Measurements from ENCODE around the gene WWC2. TPM values are rescaled to one million over a fixed set of nuclear protein-coding genes. Genes with fewer than 3 reads are reported as not detected.

Gene WWC2
- total RNA-seq, 2 experiments from 2014 or later: not detected

GRCh38 chr4:183329244-183329643 is 230.2 kb downstream of the WWC2 start:
- H3K9me2 ChIP-seq (ENCODE audit: insufficient read depth, low read length): no peaks in the 10 kb centered on the region
- H3K9me3 ChIP-seq (ENCODE audit: low read length): no peaks in the 10 kb centered on the region
- POLR2A ChIA-PET: no interaction called here
- no peaks in the 10 kb centered on the region for H4K20me1 ChIP-seq (ENCODE audit: insufficient read depth, low read length)
- intact Hi-C loops (cut with micrococcal nuclease; ENCODE audit: unreplicated experiment): no loop called here
- BruUV-seq (replicated peaks): no TSS peak
- H3K36me3 ChIP-seq (ENCODE audit: insufficient read depth, low read length): no peaks in the 10 kb centered on the region
- H3K4me1 ChIP-seq (ENCODE audit: insufficient read depth, low read length, poor library complexity, severe bottlenecking): no peaks in the 10 kb centered on the region
- no peak overlapping the region for H3K4me3 ChIP-seq (ENCODE audit: low read depth, low read length, poor library complexity, severe bottlenecking)
- TF ChIP-seq EZH2phosphoT487 (IDR thresholded peaks at IDR 0.05; ENCODE audit: borderline replicate concordance, low read depth, low read length): no peak
- TF ChIP-seq, protein P1, sequence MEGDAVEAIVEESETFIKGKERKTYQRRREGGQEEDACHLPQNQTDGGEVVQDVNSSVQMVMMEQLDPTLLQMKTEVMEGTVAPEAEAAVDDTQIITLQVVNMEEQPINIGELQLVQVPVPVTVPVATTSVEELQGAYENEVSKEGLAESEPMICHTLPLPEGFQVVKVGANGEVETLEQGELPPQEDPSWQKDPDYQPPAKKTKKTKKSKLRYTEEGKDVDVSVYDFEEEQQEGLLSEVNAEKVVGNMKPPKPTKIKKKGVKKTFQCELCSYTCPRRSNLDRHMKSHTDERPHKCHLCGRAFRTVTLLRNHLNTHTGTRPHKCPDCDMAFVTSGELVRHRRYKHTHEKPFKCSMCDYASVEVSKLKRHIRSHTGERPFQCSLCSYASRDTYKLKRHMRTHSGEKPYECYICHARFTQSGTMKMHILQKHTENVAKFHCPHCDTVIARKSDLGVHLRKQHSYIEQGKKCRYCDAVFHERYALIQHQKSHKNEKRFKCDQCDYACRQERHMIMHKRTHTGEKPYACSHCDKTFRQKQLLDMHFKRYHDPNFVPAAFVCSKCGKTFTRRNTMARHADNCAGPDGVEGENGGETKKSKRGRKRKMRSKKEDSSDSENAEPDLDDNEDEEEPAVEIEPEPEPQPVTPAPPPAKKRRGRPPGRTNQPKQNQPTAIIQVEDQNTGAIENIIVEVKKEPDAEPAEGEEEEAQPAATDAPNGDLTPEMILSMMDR (conservative IDR thresholded peaks at IDR 0.05; ENCODE audit: low read length): no peak
- H2AFZ ChIP-seq (ENCODE audit: low read length): no peak overlapping the region
- no peak overlapping the region for H3K4me2 ChIP-seq (ENCODE audit: low read length)
- no peak overlapping the region for H3K27ac ChIP-seq (ENCODE audit: low read depth, low read length, poor library complexity, severe bottlenecking)
- CTCF ChIA-PET (ENCODE audit: unreplicated experiment): no interaction called here
- no peaks in the 10 kb centered on the region for H3K79me2 ChIP-seq (ENCODE audit: insufficient read depth, low read depth, low read length)
- DNase-seq (ENCODE audit: low spot score): no peak

- Histone ChIP-seq H3K4me1 (ENCODE audit: insufficient read depth, low read length, poor library complexity, severe bottlenecking) (no peaks in the 10 kb centered on the region), H3K4me2 (ENCODE audit: low read length) (no peak overlapping the region), H4K20me1 (ENCODE audit: insufficient read depth, low read length) (no peaks in the 10 kb centered on the region), H3K36me3 (ENCODE audit: insufficient read depth, low read length) (no peaks in the 10 kb centered on the region), H3K27ac (ENCODE audit: low read depth, low read length, poor library complexity, severe bottlenecking) (no peak overlapping the region), H3K9me3 (ENCODE audit: low read length) (no peaks in the 10 kb centered on the region), H3K9me2 (ENCODE audit: insufficient read depth, low read length) (no peaks in the 10 kb centered on the region), H3K79me2 (ENCODE audit: insufficient read depth, low read depth, low read length) (no peaks in the 10 kb centered on the region), H2AFZ (ENCODE audit: low read length) (no peak overlapping the region), H3K4me3 (ENCODE audit: low read depth, low read length, poor library complexity, severe bottlenecking) (no peak overlapping the region)
- ChIA-PET POLR2A (no interaction called here), CTCF (ENCODE audit: unreplicated experiment) (no interaction called here)
- no peak for TF ChIP-seq EZH2phosphoT487 (IDR thresholded peaks at IDR 0.05; ENCODE audit: borderline replicate concordance, low read depth, low read length)
- TF ChIP-seq, protein P1 (conservative IDR thresholded peaks at IDR 0.05; ENCODE audit: low read length): no peak
- intact Hi-C loops (cut with micrococcal nuclease; ENCODE audit: unreplicated experiment): no loop called here
- DNase-seq (ENCODE audit: low spot score): no peak
- no TSS peak for BruUV-seq (replicated peaks)
Observed at GRCh38 chr4:183329954-183330742, 231.1 kb downstream of the WWC2 start.

GRCh38 chr4:183330841-183331240 is 231.8 kb downstream of the WWC2 start:
- Histone ChIP-seq H3K36me3 (ENCODE audit: insufficient read depth, low read length) (no peaks in the 10 kb centered on the region), H3K27ac (ENCODE audit: low read depth, low read length, poor library complexity, severe bottlenecking) (no peak overlapping the region), H3K4me2 (ENCODE audit: low read length) (no peak overlapping the region), H3K4me1 (ENCODE audit: insufficient read depth, low read length, poor library complexity, severe bottlenecking) (no peaks in the 10 kb centered on the region), H3K4me3 (ENCODE audit: low read depth, low read length, poor library complexity, severe bottlenecking) (no peak overlapping the region), H3K79me2 (ENCODE audit: insufficient read depth, low read depth, low read length) (no peaks in the 10 kb centered on the region), H2AFZ (ENCODE audit: low read length) (no peak overlapping the region), H3K9me3 (ENCODE audit: low read length) (no peaks in the 10 kb centered on the region), H3K9me2 (ENCODE audit: insufficient read depth, low read length) (no peaks in the 10 kb centered on the region), H4K20me1 (ENCODE audit: insufficient read depth, low read length) (no peaks in the 10 kb centered on the region)
- DNase-seq (ENCODE audit: low spot score): no peak
- CTCF ChIA-PET (ENCODE audit: unreplicated experiment): no interaction called here
- BruUV-seq (replicated peaks): no TSS peak
- POLR2A ChIA-PET: no interaction called here
- no peak for TF ChIP-seq EZH2phosphoT487 (IDR thresholded peaks at IDR 0.05; ENCODE audit: borderline replicate concordance, low read depth, low read length)
- TF ChIP-seq, protein P1 (conservative IDR thresholded peaks at IDR 0.05; ENCODE audit: low read length): no peak
- intact Hi-C loops (cut with micrococcal nuclease; ENCODE audit: unreplicated experiment): no loop called here
